ENCODE results near the gene LINS1. TPM values are rescaled to one million over a fixed set of nuclear protein-coding genes. Genes with fewer than 3 reads are reported as not detected.

Gene LINS1
- total RNA-seq, 1 experiment from 2014 or later, result 25.2 TPM

DNA sequence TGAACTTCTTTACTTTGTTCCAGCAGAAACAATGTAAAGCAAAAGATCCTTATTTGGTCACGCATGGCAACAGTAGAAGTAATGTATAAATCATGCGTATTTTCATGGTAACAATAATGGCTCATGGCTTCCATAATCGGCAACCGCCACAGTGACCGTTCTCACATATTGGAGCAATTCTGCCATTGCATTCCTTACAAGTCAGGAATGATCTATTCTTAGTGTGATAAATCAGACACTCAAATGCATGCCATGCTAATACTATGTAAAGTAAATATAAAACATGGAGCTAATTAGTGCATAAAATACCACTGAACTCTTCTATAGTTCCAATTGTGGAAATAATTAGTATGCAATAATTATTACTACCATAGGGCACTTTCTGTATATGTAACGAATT lies 59.7 kb downstream of the LINS1 start:
- Mint-ChIP-seq H3K27ac (ENCODE audit: unreplicated experiment) (no peak overlapping the region), H3K9me3 (ENCODE audit: low read depth, unreplicated experiment) (peaks cover 12% of the 10 kb centered on the region), H3K36me3 (ENCODE audit: insufficient read depth, unreplicated experiment) (no peaks in the 10 kb centered on the region), H3K27me3 (ENCODE audit: unreplicated experiment) (peaks cover 6% of the 10 kb centered on the region), H3K4me3 (ENCODE audit: low read depth, unreplicated experiment) (no peak overlapping the region), H3K4me1 (ENCODE audit: low read depth, unreplicated experiment) (no peaks in the 10 kb centered on the region)
- TF ChIP-seq, protein P1, sequence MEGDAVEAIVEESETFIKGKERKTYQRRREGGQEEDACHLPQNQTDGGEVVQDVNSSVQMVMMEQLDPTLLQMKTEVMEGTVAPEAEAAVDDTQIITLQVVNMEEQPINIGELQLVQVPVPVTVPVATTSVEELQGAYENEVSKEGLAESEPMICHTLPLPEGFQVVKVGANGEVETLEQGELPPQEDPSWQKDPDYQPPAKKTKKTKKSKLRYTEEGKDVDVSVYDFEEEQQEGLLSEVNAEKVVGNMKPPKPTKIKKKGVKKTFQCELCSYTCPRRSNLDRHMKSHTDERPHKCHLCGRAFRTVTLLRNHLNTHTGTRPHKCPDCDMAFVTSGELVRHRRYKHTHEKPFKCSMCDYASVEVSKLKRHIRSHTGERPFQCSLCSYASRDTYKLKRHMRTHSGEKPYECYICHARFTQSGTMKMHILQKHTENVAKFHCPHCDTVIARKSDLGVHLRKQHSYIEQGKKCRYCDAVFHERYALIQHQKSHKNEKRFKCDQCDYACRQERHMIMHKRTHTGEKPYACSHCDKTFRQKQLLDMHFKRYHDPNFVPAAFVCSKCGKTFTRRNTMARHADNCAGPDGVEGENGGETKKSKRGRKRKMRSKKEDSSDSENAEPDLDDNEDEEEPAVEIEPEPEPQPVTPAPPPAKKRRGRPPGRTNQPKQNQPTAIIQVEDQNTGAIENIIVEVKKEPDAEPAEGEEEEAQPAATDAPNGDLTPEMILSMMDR (IDR thresholded peaks at IDR 0.05; ENCODE audit: unreplicated experiment), result no peak
- no TSS peak for BruUV-seq (replicated peaks)
- CTCF ChIA-PET, result no interaction called here
- DNase-seq, result no peak
- intact Hi-C loops (cut with micrococcal nuclease; ENCODE audit: unreplicated experiment), result no loop called here

DNA sequence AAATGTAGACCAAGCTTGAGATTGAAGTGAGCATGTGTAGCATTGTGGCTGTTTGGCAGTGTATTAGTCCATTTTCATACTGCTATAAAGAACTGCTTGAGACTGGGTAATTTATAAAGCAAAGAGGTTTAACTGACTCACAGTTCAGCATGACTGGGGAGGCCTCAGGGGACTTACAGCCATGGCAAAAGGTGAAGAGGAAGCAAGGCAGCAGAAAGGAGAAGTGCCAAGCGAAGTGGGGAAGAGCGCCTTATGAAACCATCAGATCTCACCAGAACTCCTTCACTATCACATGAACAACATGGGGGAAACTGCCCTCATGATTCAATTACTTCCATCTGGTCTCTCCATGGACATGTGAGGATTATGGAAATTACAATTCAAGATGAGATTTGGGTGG lies 64.7 kb downstream of the LINS1 start:
- Mint-ChIP-seq H3K4me1 (ENCODE audit: low read depth, unreplicated experiment) (no peaks in the 10 kb centered on the region), H3K27ac (ENCODE audit: unreplicated experiment) (no peak overlapping the region), H3K27me3 (ENCODE audit: unreplicated experiment) (peaks cover 33% of the 10 kb centered on the region), H3K4me3 (ENCODE audit: low read depth, unreplicated experiment) (no peak overlapping the region), H3K9me3 (ENCODE audit: low read depth, unreplicated experiment) (peaks cover 8% of the 10 kb centered on the region), H3K36me3 (ENCODE audit: insufficient read depth, unreplicated experiment) (no peaks in the 10 kb centered on the region)
- DNase-seq, result no peak
- TF ChIP-seq, protein P1 (IDR thresholded peaks at IDR 0.05; ENCODE audit: unreplicated experiment), result no peak
- BruUV-seq (replicated peaks), result no TSS peak
- intact Hi-C loops (cut with micrococcal nuclease; ENCODE audit: unreplicated experiment), result no loop called here
- CTCF ChIA-PET, result no interaction called here

DNA sequence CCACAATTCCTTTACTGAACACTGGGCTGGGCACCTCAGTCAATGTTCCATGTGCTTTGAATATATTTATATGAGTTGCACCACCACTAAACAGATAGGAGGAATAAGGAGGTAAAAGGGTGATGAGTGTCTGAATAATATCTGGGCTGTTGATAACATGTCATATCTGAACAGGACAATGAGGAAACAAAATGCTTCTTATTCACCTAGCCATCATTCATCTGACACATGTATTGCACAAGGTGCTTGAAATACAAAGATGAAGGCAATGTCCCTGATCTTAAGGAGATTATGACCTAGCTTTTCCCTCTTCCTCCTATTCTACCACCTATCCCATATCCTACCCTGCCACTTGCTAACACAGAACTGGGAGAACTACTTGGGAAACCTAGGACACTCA lies 65.3 kb downstream of the LINS1 start:
- no peak overlapping the region for H3K27ac Mint-ChIP-seq (ENCODE audit: unreplicated experiment)

DNA sequence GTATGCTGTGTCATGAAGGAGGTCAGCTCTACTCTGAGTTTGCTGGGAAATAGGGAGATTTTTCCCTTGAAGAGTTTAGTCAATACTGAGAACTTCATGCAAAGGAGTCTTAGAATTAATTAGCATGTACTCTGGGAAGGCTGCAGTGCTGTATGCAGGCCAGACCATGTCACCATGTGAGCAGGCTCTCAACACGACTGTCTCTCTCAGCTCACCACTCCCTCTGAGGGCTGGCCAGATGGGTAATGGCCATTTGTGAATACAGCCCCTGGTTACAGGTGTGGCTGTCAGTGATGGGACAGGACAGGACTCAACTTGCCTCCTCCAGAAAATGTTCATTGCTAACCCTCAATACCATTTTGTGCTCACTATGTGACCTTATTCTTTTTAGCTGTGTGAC lies 68.1 kb downstream of the LINS1 start:
- Mint-ChIP-seq H3K27ac (ENCODE audit: unreplicated experiment) (no peak overlapping the region), H3K27me3 (ENCODE audit: unreplicated experiment) (peaks cover 66% of the 10 kb centered on the region)
- CTCF ChIA-PET, result no interaction called here

More for the DNA sequence above, 65.3 kb downstream of the LINS1 start:
- Mint-ChIP-seq H3K36me3 (ENCODE audit: insufficient read depth, unreplicated experiment) (no peaks in the 10 kb centered on the region), H3K4me3 (ENCODE audit: low read depth, unreplicated experiment) (no peak overlapping the region), H3K27me3 (ENCODE audit: unreplicated experiment) (peaks cover 39% of the 10 kb centered on the region), H3K4me1 (ENCODE audit: low read depth, unreplicated experiment) (no peaks in the 10 kb centered on the region), H3K9me3 (ENCODE audit: low read depth, unreplicated experiment) (peaks cover 8% of the 10 kb centered on the region)
- TF ChIP-seq, protein P1 (IDR thresholded peaks at IDR 0.05; ENCODE audit: unreplicated experiment), result no peak
- BruUV-seq (replicated peaks), result no TSS peak
- intact Hi-C loops (cut with micrococcal nuclease; ENCODE audit: unreplicated experiment), result no loop called here
- CTCF ChIA-PET, result no interaction called here
- no peak for DNase-seq

More for the DNA sequence above, 68.1 kb downstream of the LINS1 start:
- no peaks in the 10 kb centered on the region for H3K4me1 Mint-ChIP-seq (ENCODE audit: low read depth, unreplicated experiment)
- no peaks in the 10 kb centered on the region for H3K9me3 Mint-ChIP-seq (ENCODE audit: low read depth, unreplicated experiment)
- H3K36me3 Mint-ChIP-seq (ENCODE audit: insufficient read depth, unreplicated experiment), result no peaks in the 10 kb centered on the region
- intact Hi-C loops (cut with micrococcal nuclease; ENCODE audit: unreplicated experiment), result no loop called here
- DNase-seq, result no peak
- BruUV-seq (replicated peaks), result no TSS peak
- TF ChIP-seq, protein P1 (IDR thresholded peaks at IDR 0.05; ENCODE audit: unreplicated experiment), result no peak
- no peak overlapping the region for H3K4me3 Mint-ChIP-seq (ENCODE audit: low read depth, unreplicated experiment)
